Pancreas (tissue), 10 donors: ENCODE results near the gene TMEM54. TPM values are rescaled to one million over a fixed set of nuclear protein-coding genes. Genes with fewer than 3 reads are reported as not detected.

Source experiments
- ATAC-seq, 4 donors: fragments of 200-7000 bp; cut with Tn5 transposase; one replicate each; pipeline versions ENCODE4 v1.8.0 to v1.9.1; 2020; ENCODE audit warnings: mild to moderate bottlenecking in 4 of 4, moderate library complexity in 4 of 4
- DNase-seq, 6 donors: peaks; one replicate each; pipeline ENCODE4 v3.0.0-alpha.2; 2020
- FAIRE-seq: peaks from 2 replicates; lab custom pipeline; 2012; peaks lifted over from hg19 to GRCh38; lab: Jason Lieb, UNC
- H3K27ac ChIP-seq, 4 donors: fragments of 200-600 bp; sonication (generic); 1 replicate in 3 of 4; 2 replicates in 1 of 4; pipeline versions ENCODE4 v1.5.0 to v1.8.0; 2020
- H3K27me3 ChIP-seq, 4 donors: fragments of 200-600 bp; one replicate each; pipeline ENCODE4 v1.8.0; 2021
- H3K36me3 ChIP-seq, 3 donors: fragments of 200-600 bp; sonication (generic) in 1 of 3; one replicate each; pipeline versions ENCODE4 v1.5.0 to v1.8.0; 2020 to 2021
- H3K4me1 ChIP-seq, 3 donors: fragments of 200-600 bp; one replicate each; pipeline ENCODE4 v1.8.0; 2021
- H3K4me3 ChIP-seq, 4 donors: fragments of 200-600 bp; sonication (generic) in 2 of 4; one replicate each; pipeline versions ENCODE4 v1.5.0 to v1.8.0; 2020 to 2021
- H3K9me3 ChIP-seq, 4 donors: fragments of 200-600 bp; one replicate each; pipeline ENCODE4 v1.8.0; 2021
- WGBS, 2 donors: extraction: QIAGEN DNeasy Blood & Tissue Kit; methylation state at CpG; one replicate each; pipeline ENCODE4 v1.1.7; 2013; 5-methylcytosine and 5-hydroxymethylcytosine counted together
- intact Hi-C, 3 donors: fragments of 100-400 bp; cut with DNase I; formaldehyde crosslinking; loops; one replicate each; pipeline versions ENCODE4 v1.11.1 to v1.14.2; 2022
- polyA plus RNA-seq, 2 donors: library from polyadenylated mRNA; stranded (reverse); fragments of 200-250 nt; gene quantifications; one replicate each; pipeline ENCODE4 v1.2.3, GENCODE V29; 2013
- total RNA-seq, 6 donors: library from RNA; stranded (reverse); fragmentation: NEBNext Ultra II Directional in 4 of 6; extraction: Animal tissue kit (Norgen Biotek cat#: 25700) in 4 of 6; gene quantifications; one replicate each; pipeline versions ENCODE4 v1.2.1 to v1.2.4, GENCODE V29; 2021 to 2023
- TF ChIP-seq, protein P1 (sequence below), 4 donors: fragments of 200-600 bp; sonication (generic) in 3 of 4; IDR thresholded peaks; one replicate each; pipeline versions ENCODE4 v1.5.0 to v1.8.0; 2021; ENCODE audit warnings: antibody characterized with exemption in 4 of 4
- donor health status: healthy with polysubstance abuse.
- donor health status: DM: no; HTN: no; CAD: no; lungs with moderate emphysema.
- donor health status: DM: no; HTN: no; CAD: no.
- donor health status: control.
- donor health status: control.
- donor health status: Bipolar disorder and iron deficiency.
- donor health status: DM: yes; HTN: yes; CAD: no.
- donor health status: DM: no; HTN: no; CAD: no.
- donor health status: DM: no; HTN: no; CAD: no.
- donor health status: DM: yes; HTN: yes; CAD: no.

The TMEM54 gene
- total and polyA plus RNA-seq, 8 donors = 11.9 to 39.5 (median 23.6) TPM

DNA sequence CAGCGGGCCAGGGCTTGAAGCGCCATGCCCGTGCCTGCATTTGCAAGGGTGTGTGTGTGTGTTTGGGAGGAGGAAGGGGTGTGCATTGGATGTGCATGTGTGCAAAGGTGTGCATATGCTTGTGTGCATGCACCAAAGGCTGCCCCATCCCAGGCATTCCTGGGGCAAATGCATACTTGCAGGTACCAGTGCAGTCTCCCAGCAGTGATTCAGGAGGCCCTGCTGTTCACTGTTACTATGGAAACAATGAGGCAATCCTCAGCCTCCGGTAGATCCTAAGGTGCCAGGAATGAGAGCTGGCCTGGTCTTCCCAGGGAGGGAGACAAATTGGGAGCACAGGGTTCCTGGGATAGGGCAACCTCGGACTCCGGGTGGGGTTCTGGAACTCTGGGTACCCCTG is 23.0 kb downstream of the TMEM54 start:
- ATAC-seq (no peak), FAIRE-seq (no peak), DNase-seq (peak in 1 of 6 donors; percentile 33)
- no peak overlapping the region for H3K27ac ChIP-seq
- H3K36me3 ChIP-seq = no peaks in the 10 kb centered on the region
- H3K9me3 ChIP-seq = no peaks in the 10 kb centered on the region
- H3K4me1 ChIP-seq = no peaks in the 10 kb centered on the region
- TF ChIP-seq, protein P1, sequence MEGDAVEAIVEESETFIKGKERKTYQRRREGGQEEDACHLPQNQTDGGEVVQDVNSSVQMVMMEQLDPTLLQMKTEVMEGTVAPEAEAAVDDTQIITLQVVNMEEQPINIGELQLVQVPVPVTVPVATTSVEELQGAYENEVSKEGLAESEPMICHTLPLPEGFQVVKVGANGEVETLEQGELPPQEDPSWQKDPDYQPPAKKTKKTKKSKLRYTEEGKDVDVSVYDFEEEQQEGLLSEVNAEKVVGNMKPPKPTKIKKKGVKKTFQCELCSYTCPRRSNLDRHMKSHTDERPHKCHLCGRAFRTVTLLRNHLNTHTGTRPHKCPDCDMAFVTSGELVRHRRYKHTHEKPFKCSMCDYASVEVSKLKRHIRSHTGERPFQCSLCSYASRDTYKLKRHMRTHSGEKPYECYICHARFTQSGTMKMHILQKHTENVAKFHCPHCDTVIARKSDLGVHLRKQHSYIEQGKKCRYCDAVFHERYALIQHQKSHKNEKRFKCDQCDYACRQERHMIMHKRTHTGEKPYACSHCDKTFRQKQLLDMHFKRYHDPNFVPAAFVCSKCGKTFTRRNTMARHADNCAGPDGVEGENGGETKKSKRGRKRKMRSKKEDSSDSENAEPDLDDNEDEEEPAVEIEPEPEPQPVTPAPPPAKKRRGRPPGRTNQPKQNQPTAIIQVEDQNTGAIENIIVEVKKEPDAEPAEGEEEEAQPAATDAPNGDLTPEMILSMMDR (IDR thresholded peaks at IDR 0.05) = no peak
- intact Hi-C loops = no loop called here
- H3K27me3 ChIP-seq = no peaks in the 10 kb centered on the region
- H3K4me3 ChIP-seq = no peak overlapping the region
- WGBS, 2 donors = 66 to 68% methylated on average over 6 of the region's 6 CpGs

DNA sequence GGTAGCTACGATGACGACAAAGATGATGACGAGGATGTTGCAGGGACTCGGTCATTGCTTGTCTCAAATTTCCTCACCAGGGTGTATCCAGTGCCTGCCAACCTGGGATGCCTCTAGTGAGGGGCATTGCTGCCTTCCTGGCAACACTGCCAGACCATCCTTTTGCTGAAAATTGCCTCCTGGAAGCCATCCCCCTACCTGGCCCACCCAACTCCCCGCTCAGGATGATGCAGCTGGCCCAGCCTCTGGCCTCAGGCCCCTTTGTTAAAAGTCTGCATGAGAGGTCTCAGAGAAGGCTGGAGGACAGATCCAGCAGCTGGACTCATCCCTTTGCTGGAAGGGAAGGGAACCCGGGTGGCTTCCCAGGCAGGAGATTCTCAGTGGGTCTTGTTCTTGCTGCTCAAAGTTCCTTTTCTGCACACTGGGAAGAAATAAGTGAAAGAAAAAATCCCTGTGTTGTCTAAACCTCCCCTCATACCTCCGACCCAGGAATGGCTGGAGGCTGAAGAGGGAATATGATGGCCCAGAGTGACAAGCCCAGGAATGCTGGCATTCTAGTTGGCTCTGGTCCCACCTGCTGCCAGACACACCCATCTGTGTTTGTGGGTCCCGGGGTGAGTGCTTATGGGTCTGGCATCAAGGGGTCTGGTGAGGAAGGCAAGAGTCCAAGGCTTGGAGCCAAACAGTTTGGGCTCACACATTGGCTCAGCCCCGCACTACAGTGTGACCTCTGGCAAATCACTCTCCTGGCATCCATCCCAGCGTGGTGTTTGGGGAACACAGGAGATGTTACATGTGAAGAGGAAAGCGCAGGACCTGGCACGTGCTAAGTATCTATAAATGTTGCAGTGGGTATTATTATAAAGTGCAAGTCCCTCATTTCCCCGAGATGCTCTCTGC is 23.7 kb downstream of the TMEM54 start:
- no peak for FAIRE-seq
- no peaks in the 10 kb centered on the region for H3K4me1 ChIP-seq
- H3K36me3 ChIP-seq = no peaks in the 10 kb centered on the region
- intact Hi-C loops = no loop called here
- DNase-seq = no peak
- H3K4me3 ChIP-seq = no peak overlapping the region
- TF ChIP-seq, protein P1 (IDR thresholded peaks at IDR 0.05) = no peak
- WGBS, 2 donors = 59 to 60% methylated on average over 13 of the region's 13 CpGs
- H3K27ac ChIP-seq = no peak overlapping the region
- H3K9me3 ChIP-seq = no peaks in the 10 kb centered on the region
- ATAC-seq = no peak
- H3K27me3 ChIP-seq = no peaks in the 10 kb centered on the region

DNA sequence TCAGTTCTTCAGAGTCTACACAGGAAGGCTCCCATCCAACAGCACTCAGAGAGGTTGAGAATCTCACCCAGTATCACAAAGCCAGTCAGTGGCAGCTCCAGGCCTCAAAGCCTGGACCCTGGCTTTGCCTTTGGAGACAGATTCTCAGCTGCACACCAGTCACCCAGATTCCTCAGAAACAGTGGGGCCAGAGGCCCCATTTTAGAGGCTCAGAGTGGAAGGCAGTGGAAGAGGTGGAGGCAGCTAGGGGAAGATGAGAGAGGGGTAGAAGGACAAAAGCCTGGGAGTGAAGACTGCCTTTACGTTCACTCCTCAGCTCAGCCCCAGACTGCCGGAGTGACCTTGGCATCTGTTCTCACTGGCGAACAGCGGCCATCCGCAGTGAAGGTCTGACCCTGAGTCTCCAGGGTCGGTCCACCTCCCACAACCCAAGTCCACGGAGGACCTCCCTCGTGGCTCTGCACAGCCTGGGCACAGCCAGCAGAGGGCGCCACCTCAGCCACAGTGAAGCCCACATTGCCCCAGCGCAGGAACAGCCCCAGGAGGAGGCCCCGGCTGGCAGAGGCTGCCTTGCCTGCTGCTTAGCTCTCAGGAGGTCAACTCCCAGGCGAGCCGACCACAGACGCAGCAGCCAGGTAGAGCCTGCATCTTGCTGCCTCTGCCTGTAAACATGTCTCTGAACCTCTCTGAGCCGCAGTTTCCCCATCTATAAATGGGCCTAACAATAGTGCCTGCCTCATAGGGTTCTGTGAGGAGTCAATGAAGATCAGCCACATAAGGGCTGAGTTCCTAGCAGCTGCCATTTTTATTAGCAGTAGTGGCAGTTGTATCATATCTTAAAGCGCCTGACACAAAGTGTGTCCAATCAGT is 24.6 kb downstream of the TMEM54 start:
- no peak overlapping the region for H3K4me3 ChIP-seq
- peak; percentile 79 to 93 (median 84) for ATAC-seq
- H3K27ac ChIP-seq = no peak overlapping the region
- H3K27me3 ChIP-seq = no peaks in the 10 kb centered on the region
- peak; percentile 51 to 88 (median 70) for DNase-seq
- FAIRE-seq = no peak
- no peaks in the 10 kb centered on the region for H3K4me1 ChIP-seq
- TF ChIP-seq, protein P1 (IDR thresholded peaks at IDR 0.05) = peak; percentile 76 to 91 (median 80)
- 15 to 20% methylated on average over 16 of the region's 16 CpGs for WGBS, 2 donors
- no peaks in the 10 kb centered on the region for H3K9me3 ChIP-seq
- intact Hi-C loops = no loop called here
- H3K36me3 ChIP-seq = no peaks in the 10 kb centered on the region

DNA sequence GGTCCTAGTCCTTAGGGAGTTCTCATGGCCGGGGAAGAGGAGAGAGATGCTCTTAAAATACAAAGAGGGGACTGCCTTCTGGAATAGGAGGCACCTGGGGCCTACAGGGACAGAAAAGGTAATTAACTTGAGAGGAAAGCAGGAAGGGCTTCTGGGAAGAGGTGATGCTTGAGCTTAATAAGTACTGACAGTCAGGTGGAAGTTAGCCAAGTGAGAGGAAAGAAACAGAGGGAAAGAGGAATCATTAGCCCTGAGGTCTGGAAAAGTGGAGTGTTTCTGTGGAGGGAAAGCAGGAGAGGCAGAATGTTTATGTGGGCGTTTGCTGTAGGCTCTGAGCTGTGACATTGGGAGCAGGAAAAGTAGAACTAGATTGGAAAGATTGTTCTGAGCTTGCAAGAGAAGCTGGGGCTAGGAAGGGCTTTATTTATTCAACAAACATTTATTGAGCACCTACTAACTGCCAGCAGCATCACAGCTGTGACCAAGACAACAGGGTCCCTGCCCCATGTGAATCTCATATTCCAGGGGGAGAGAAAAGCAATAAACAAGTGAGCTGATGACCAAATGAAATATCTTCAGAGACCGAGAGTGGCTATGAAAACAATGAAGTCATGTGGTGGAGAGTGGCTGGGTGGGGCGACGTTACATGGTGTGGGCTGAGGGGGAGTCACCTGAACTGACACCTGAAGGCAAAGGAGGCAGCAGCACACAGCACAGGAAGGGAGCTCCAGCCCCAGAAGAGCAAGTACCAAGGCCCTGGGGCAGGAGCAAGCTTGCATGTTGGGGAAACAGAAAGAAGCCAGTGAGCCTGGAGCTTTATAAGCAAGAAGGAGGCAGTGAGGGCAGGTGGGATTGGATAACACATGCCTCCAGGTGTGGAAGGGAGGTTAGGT is 26.1 kb downstream of the TMEM54 start:
- Histone ChIP-seq H3K9me3 (no peaks in the 10 kb centered on the region), H3K4me3 (no peak overlapping the region), H3K27ac (no peak overlapping the region), H3K27me3 (no peaks in the 10 kb centered on the region), H3K36me3 (no peaks in the 10 kb centered on the region), H3K4me1 (no peaks in the 10 kb centered on the region)
- intact Hi-C loops = loop anchor here in 1 of 3 donors (5.0 kb wide), 1 partner anchor 168 kb away; no protein-coding TSS in a partner anchor
- 60 to 73% methylated on average over 5 of the region's 5 CpGs for WGBS, 2 donors
- TF ChIP-seq, protein P1 (IDR thresholded peaks at IDR 0.05) = no peak
- DNase-seq (no peak), FAIRE-seq (no peak), ATAC-seq (no peak)
